ENCODE measurements around the gene EPHB2.

Gene EPHB2

GRCh38 chr1:22860883-22861385 lies 150.3 kb downstream of the EPHB2 start:
- no peak for DNase-seq (ENCODE audit: low spot score)

DNA sequence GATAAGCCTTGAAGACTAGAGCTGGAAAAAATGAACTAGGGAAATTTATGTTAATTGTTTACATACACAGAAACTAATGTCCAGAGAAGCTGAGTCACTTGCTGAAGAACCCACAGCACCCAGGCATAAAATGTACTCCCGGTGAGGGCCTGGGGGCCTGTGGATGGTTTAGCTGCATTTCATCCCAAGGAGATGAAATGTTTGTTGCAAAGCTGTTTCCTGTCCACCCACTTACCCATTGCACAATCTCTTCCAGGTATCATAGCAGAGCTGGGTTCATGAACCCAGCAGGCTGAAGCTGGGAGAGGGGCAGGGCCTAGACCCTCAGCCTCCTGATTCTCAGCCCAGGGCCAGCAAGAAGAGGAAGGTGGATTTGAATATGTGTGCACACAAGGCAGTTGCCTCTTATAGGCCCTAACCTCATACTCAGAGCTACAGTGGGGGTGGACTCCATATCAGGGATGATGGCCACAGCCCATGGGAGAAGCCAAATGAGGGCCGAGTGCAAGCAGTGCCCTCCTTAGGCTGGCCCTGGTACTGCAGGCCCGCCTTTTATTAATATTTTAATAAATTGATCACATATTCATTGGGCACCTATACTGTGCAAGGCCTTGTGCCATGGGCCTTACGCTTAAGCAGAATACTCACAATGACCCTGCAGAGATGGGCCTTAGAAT lies 151.3 kb downstream of the EPHB2 start:
- peak; percentile 63 for DNase-seq (ENCODE audit: low spot score)

GRCh38 chr1:22862752-22863151 lies 152.1 kb downstream of the EPHB2 start:
- DNase-seq (ENCODE audit: low spot score) = no peak

GRCh38 chr1:22863766-22864165 lies 153.1 kb downstream of the EPHB2 start:
- no peak for DNase-seq (ENCODE audit: low spot score)

DNA sequence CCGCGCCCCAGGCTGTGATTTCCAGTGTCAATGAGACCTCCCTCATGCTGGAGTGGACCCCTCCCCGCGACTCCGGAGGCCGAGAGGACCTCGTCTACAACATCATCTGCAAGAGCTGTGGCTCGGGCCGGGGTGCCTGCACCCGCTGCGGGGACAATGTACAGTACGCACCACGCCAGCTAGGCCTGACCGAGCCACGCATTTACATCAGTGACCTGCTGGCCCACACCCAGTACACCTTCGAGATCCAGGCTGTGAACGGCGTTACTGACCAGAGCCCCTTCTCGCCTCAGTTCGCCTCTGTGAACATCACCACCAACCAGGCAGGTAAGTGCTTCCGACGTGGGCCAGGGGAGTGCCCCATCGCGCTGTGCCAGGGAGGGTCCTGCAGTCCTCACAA lies 154.2 kb downstream of the EPHB2 start:
- no peak for DNase-seq (ENCODE audit: low spot score)

DNA sequence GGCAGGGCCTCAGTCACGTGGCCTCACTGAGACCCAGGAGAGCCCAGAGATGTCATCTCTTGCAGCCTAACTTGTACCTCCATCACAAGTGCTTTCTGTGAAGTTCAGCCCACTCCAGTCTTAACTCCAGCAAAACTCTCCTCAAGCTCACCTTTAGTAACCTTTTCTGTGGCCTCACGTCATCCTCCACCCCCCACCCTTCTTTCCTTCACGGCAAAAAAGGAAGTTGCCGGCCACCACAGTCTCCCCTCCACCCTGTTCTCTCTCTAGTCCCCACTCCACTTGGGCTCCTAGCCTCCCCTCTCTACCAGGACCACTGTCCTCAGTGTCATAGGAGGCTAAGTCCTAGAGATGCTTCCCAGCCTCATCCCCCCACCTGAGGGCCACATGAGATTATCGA lies 155.1 kb downstream of the EPHB2 start:
- no peak for DNase-seq (ENCODE audit: low spot score)

GRCh38 chr1:22866868-22867267 lies 156.2 kb downstream of the EPHB2 start:
- no peak for DNase-seq (ENCODE audit: low spot score)

GRCh38 chr1:22868331-22868730 lies 157.7 kb downstream of the EPHB2 start:
- no peak for DNase-seq (ENCODE audit: low spot score)

DNA sequence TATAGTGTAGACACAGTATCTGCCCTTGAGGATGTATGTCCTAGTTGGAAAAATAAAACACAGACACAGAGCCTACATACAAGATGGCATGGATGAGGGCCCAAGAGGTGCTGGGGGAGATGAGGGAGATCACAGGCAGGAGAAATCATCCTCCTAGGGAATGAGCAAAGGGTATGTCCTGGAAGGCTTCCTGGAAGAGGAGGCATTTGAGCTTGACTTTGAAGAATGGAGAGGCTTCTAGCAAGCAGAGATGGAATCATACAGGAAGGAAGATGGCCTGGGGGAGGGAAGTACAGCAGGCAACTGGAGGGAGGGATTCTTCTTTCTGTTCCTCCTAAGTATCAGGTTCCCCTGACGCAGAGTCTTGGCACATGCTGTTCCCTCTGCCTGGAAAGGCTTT lies 158.7 kb downstream of the EPHB2 start:
- DNase-seq (ENCODE audit: low spot score) = no peak

- DNase-seq (ENCODE audit: low spot score) = no peak
These were observed 159.7 kb downstream of the EPHB2 start for GRCh38 chr1:22870201-22870871.

DNA sequence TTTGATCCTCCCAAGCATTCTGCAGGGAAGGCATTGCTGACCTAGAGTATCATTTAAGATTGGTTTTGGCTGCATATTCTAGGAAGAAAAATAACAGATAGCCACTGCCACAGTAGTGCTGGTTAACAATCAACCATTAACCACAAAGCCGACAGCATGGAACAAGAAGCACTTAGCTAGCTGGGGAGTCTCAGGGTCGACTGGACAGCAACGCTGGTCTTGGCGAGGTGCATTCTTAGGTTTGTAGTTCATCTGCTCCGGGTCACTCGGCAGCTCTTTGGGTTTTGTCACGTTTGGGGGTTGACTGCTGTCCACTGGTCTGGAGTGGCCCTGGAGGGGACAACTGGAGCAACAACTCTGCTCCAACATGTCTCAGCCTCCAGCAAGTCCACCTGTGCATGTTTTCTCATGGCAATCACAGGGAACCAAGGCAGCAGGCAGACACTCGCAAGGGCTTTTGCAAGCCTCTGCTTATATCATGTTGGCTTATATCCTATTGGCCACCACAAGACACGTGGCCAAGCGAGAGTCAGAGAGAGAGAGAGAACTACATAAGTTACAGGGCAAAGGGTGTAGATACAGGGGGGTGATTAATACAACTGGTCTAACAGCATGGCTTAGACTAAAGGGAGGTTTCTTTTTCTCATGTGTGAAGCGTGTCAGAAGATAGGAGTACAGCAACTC lies 162.5 kb downstream of the EPHB2 start:
- DNase-seq (ENCODE audit: low spot score) = no peak

DNA sequence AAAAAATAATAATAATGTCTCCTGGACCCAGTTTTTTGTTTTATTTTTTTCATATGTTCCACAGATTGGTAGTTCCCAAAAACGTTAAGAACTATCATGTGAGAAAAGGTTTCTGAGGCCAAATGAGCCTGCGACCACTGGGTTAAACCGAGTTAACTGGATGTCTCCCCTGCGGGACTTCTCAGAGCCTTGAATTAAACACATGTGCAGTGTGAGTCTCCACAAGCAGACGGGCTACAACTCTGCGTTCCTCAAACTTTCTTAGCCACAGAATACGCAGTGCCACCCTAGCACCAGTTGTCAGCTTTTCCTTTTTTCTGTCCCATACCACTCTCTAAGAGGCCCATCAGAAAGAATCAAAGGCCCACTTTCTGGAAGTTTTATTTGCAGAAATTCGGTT lies 164.1 kb downstream of the EPHB2 start:
- DNase-seq (ENCODE audit: low spot score) = no peak

GRCh38 chr1:22875241-22875640 lies 164.6 kb downstream of the EPHB2 start:
- no peak for DNase-seq (ENCODE audit: low spot score)

DNA sequence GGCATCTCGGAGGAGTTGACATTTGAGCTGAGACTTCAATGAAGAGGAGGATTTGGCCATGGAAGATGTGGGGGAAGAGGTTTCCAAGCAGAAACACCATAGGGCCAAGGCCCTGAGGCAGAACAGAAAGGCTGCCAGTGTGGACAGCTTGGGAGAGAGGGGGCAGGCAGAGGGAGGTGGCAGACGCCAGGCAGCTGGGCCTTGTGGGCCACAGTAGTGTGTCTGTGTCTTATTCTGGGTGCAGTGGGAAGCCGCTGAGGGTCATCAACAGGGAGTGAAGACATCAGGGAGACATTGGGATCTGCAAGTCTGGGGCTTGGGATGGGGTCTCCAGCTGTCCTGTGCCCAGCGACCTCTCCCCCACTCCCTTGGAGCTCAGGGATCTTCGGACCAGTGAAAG lies 165.2 kb downstream of the EPHB2 start:
- DNase-seq (ENCODE audit: low spot score) = no peak

GRCh38 chr1:22876359-22877111 lies 165.9 kb downstream of the EPHB2 start:
- DNase-seq (ENCODE audit: low spot score) = no peak

DNA sequence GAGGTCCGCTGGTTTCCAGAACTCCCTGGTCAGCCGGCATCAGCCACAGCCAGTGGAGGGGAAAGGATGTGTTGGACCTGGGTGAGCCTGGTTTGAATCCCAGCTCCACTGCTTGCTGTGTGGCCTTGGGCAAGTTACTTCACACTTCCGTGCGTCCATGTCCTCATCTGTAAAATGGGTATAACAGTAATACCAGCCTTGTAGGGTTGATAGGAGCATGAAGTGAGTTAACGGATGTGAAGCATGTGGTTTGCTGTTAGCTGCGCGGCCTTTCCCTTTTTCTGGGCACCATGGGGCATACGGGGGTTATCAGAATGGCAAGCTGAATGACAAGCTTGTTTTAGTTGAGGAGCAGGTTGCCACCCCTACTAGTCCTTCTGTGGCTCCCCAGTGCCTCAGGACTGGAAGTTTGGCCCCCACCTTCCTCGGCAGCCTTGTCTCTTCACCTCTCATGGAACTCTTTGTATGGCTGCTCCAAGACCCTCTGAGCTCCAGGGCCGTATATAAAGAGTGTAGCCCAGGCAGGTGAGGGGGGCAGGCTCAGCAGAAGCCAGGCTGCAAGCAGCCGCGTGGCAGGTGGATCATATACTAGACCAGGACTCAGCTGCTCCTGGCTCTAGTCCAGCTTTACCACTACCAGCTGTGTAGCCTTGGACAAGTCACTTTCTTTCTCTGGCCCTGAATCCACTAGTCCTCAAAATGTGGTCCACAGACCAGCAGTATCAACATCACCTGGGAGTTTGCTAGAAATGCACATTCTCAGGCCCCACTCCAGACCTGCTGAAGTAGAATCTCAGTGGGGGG lies 166.7 kb downstream of the EPHB2 start:
- no peak for DNase-seq (ENCODE audit: low spot score)

GRCh38 chr1:22877980-22878379 lies 167.3 kb downstream of the EPHB2 start:
- no peak for DNase-seq (ENCODE audit: low spot score)

GRCh38 chr1:22878626-22879025 lies 168.0 kb downstream of the EPHB2 start:
- DNase-seq (ENCODE audit: low spot score) = no peak

DNA sequence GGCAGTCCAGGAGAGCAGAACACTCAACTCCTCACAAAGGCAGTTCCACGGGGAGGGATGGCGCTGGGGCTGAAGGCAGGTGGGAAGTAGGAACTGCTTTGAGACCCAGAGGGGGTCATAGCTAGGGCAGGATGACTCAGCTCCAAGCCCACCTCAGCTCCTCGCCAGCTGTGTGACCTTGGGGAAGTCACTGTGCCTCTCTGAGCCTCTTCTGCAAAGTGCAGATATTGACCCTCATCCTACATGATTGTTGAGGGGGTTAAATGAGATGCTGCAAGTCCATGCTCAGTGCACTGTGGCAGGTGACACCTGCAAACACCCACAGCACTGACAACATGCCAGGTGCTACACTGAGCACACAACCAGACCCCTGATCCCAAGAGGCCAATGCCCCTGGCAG lies 168.8 kb downstream of the EPHB2 start:
- no peak for DNase-seq (ENCODE audit: low spot score)

DNA sequence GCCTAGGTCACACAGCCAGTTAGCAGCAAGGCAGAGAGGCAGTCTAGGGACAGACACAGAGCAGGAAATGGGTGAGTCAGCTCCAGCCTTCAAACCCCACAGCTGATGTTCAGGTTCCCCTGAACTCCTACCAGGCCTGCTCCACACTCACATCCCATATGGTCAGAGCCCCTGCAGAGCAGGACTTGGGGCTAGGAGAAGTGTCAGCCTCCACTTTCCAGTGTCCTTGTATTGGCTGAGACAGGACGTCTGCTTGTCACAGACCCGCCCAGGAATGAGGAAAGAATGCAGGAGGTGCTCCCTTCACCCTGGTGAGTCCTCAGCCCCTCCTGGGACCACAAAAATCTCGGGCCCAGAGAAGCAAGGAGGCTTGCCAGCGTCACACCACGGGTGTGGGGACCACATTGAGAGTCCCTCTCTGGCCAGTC lies 169.5 kb downstream of the EPHB2 start:
- peak; percentile 52 for DNase-seq (ENCODE audit: low spot score)

- DNase-seq (ENCODE audit: low spot score) = no peak
These were observed 172.8 kb downstream of the EPHB2 start for GRCh38 chr1:22883406-22883805.
